ENCODE measurements around the gene RASL11A. TPM values are rescaled to one million over a fixed set of nuclear protein-coding genes. Genes with fewer than 3 reads are reported as not detected.

Gene RASL11A
- total RNA-seq, 6 experiments from 2014 or later: 3.3 to 9.6 (median 7.3) TPM

DNA sequence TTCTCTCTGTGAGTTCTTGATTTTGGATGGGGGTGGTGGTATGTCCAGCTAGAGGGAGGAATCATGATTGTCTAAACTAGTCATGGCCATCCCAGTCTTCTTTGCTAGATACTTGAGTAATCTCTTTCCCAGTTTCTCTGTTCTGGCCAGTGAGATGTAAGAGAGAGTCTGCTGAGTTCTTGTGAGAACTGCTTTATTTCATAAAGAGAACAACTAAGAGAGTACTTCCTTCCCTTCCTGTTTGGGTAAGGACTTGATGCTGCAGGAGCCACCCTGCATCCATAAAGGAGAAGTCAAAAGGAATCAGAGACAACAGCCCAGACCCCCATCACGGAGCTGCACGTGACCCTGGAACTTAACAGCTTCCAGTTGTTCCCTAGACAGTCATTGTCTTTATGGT is 3.0 kb upstream of the RASL11A start:
- Mint-ChIP-seq H3K36me3 (ENCODE audit: low read depth) (peaks cover 10% of the 10 kb centered on the region), H3K9me3 (no peaks in the 10 kb centered on the region), H3K27me3 (ENCODE audit: insufficient read depth) (peaks cover 2% of the 10 kb centered on the region), H3K4me1 (ENCODE audit: low read depth) (peaks cover 48% of the 10 kb centered on the region), H3K4me3 (no peak overlapping the region), H3K27ac (no peak overlapping the region)
- DNase-seq: no peak
- TF ChIP-seq, protein P1, sequence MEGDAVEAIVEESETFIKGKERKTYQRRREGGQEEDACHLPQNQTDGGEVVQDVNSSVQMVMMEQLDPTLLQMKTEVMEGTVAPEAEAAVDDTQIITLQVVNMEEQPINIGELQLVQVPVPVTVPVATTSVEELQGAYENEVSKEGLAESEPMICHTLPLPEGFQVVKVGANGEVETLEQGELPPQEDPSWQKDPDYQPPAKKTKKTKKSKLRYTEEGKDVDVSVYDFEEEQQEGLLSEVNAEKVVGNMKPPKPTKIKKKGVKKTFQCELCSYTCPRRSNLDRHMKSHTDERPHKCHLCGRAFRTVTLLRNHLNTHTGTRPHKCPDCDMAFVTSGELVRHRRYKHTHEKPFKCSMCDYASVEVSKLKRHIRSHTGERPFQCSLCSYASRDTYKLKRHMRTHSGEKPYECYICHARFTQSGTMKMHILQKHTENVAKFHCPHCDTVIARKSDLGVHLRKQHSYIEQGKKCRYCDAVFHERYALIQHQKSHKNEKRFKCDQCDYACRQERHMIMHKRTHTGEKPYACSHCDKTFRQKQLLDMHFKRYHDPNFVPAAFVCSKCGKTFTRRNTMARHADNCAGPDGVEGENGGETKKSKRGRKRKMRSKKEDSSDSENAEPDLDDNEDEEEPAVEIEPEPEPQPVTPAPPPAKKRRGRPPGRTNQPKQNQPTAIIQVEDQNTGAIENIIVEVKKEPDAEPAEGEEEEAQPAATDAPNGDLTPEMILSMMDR (IDR thresholded peaks at IDR 0.05): no peak

DNA sequence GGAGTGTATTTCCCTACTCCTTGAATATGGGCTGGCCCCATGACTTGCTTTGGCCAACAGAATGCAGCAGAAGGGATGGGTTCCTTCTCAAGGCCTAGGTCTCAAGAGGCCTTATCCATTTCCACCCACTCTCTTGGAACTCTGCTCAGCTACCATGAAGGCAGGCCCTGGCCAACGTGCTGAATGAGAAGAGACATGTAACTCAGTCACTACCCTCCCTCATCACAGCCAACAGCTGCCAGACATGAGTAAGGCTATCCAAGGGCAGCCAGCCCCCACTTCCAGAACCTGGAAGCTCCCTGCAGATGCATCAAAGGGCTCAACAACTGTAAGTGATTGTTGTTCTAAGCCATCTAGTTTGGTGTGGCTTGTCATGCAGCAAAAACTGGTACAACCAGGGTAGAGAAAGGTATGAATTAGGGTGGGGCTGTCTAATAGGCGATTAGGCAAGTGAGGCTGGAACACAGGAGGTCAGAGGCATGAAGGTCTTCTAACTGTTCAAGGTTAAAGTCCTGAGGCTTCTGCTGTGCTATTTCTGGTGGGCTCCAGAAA is 1.4 kb upstream of the RASL11A start:
- Mint-ChIP-seq H3K27ac (no peak overlapping the region), H3K9me3 (no peaks in the 10 kb centered on the region), H3K27me3 (ENCODE audit: insufficient read depth) (peaks cover 3% of the 10 kb centered on the region; the same call in 1 of the 2 replicates), H3K4me1 (ENCODE audit: low read depth) (peaks cover 45% of the 10 kb centered on the region), H3K36me3 (ENCODE audit: low read depth) (peaks cover 7% of the 10 kb centered on the region), H3K4me3 (no peak overlapping the region)
- TF ChIP-seq, protein P1 (IDR thresholded peaks at IDR 0.05): no peak
- DNase-seq: no peak

DNA sequence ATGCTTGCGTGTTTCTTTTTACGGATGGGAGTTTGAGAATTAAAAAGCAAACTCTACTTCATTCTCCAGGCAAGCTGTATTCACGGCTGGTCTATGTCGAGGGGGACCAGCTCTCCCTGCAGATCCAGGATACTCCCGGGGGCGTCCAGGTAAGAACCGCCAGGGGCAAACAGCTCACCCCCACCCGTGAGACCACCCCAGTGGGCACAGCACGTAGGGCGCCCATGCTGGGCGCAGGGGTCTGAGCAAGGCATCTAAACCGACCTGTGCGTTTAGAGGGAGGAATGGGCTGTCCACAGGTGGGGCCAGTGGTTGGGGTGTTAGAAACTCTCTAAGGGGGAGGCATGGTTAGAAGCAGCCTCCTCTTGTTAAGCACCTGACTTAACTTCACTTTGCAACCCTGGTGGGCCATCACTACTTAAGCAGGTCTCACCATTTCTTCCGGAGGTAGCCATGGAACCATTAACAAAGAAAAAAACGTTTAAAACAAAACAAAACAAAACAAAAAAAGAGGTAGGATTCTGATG is 1.0 kb downstream of the RASL11A start:
- Mint-ChIP-seq H3K9me3 (no peaks in the 10 kb centered on the region), H3K4me3 (peak overlapping the region; percentile 89), H3K27ac (peak overlapping the region; percentile 34; the same call in 1 of the 2 replicates), H3K4me1 (ENCODE audit: low read depth) (peaks cover 47% of the 10 kb centered on the region), H3K36me3 (ENCODE audit: low read depth) (no peaks in the 10 kb centered on the region), H3K27me3 (ENCODE audit: insufficient read depth) (peaks cover 12% of the 10 kb centered on the region)
- TF ChIP-seq, protein P1 (IDR thresholded peaks at IDR 0.05): no peak
- DNase-seq: no peak

DNA sequence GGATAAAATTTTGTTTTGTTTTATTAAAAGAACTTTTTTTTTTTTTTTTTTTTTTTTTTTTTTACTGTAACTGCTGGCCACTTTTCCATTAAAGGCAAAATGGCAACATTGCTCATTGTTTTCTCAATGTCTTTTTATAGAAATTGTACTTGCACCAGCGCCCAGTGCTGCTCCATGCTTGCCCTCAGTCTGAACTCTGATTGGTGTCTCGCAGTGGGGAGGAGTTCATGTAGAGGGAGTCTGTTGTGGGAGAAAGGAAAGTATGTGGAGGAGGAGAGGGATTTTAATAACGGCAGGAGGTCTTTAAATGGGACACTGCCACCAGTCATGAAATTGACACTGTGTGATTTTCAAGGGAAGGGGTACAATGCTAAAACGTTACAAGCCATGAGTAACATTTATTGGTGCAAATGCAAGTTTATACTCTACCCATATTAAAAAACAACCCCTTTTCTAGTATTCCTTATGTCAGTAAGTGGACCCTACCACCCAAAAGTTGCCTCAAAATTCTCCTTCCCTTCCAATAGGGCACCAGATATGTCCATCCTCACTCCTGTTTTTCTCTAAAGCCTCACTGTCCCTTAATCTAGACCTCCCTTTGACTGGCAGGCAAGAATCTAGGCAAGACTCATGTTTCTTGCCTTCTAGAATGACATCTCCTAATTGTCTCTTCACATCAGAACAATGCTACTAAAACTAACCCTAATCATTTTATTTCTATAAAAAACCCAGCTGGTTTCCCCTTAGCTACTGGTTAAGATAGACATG is 3.2 kb downstream of the RASL11A start:
- Mint-ChIP-seq H3K4me3 (no peak overlapping the region), H3K36me3 (ENCODE audit: low read depth) (no peaks in the 10 kb centered on the region), H3K27me3 (ENCODE audit: insufficient read depth) (peaks cover 12% of the 10 kb centered on the region), H3K27ac (no peak overlapping the region), H3K9me3 (no peaks in the 10 kb centered on the region), H3K4me1 (ENCODE audit: low read depth) (peaks cover 47% of the 10 kb centered on the region)
- TF ChIP-seq, protein P1 (IDR thresholded peaks at IDR 0.05): no peak
- no peak for DNase-seq

DNA sequence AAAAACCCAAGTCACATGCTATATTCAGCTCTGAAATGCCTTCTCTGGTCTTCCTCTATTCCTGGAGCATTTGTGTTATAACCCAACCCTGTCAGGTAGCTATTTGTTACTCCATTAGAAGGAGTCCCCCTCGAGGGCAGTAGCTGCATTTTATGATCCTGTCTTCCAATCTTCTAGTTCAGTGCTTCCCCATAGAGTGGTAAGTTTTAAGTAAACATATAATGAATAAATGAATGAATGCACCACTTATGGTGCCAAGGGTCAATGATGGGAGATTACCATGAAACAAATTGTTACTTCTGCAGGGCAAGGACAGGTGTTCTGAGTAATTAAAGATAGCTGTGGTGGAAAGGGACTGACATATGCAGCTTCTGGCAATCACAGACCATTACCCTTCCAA is 4.0 kb downstream of the RASL11A start:
- Mint-ChIP-seq H3K4me3 (no peak overlapping the region), H3K27ac (no peak overlapping the region), H3K9me3 (no peaks in the 10 kb centered on the region), H3K27me3 (ENCODE audit: insufficient read depth) (peaks cover 15% of the 10 kb centered on the region), H3K36me3 (ENCODE audit: low read depth) (no peaks in the 10 kb centered on the region), H3K4me1 (ENCODE audit: low read depth) (peaks cover 47% of the 10 kb centered on the region)
- no peak for DNase-seq
- TF ChIP-seq, protein P1 (IDR thresholded peaks at IDR 0.05): no peak

All from HFFc6 (cell line).